MCF 10A (cell line): ENCODE measurements around the gene EXOC6. TPM values are rescaled to one million over a fixed set of nuclear protein-coding genes. Genes with fewer than 3 reads are reported as not detected.

ENCODE experiments used
- BruUV-seq: library from RNA; stranded (reverse); fragments of 400-500 nt; replicated peaks from 2 replicates; lab custom pipeline; 2021; lab: Mats Ljungman, UMichigan
- CTCF ChIA-PET: fragments of 300-600 bp; sonication (Branson Sonifier 250); formaldehyde crosslinking; extraction: SDS; loops from one replicate; lab custom pipeline; 2021; ENCODE audit warnings: antibody characterized with exemption, inconsistent platforms; lab: Yijun Ruan, JAX
- POLR2A ChIA-PET: fragments of 300-600, 350-650 bp; sonication (Branson Sonifier 250); formaldehyde crosslinking; extraction: SDS; loops from one replicate; lab custom pipeline; 2020; ENCODE audit warnings: antibody characterized with exemption, inconsistent platforms; lab: Yijun Ruan, JAX
- DNase-seq: peaks from one replicate; pipeline ENCODE4 v3.0.0-alpha.2; 2018; ENCODE audit not compliant: unreplicated experiment
- H3K27ac Mint-ChIP-seq: one replicate; pipeline ENCODE4 v1.8.0; 2022; ENCODE audit warnings: mild to moderate bottlenecking, low read depth, mixed read lengths; ENCODE audit not compliant: unreplicated experiment
- H3K27me3 Mint-ChIP-seq: one replicate; pipeline ENCODE4 v1.8.0; 2022; ENCODE audit warnings: mixed read lengths; ENCODE audit not compliant: insufficient read depth, unreplicated experiment
- H3K36me3 Mint-ChIP-seq: one replicate; pipeline ENCODE4 v1.8.0; 2022; ENCODE audit warnings: mild to moderate bottlenecking, moderate library complexity, mixed read lengths; ENCODE audit not compliant: insufficient read depth, unreplicated experiment
- H3K4me1 Mint-ChIP-seq: one replicate; pipeline ENCODE4 v1.8.0; 2022; ENCODE audit warnings: mixed read lengths; ENCODE audit not compliant: insufficient read depth, unreplicated experiment
- H3K4me3 Mint-ChIP-seq: one replicate; pipeline ENCODE4 v1.8.0; 2022; ENCODE audit warnings: mild to moderate bottlenecking, moderate library complexity, mixed read lengths; ENCODE audit not compliant: unreplicated experiment
- H3K9me3 Mint-ChIP-seq: one replicate; pipeline ENCODE4 v1.8.0; 2022; ENCODE audit warnings: mixed read lengths; ENCODE audit not compliant: unreplicated experiment
- CTCF ChIP-seq: fragments of 200-600 bp; IDR thresholded peaks from one replicate; pipeline ENCODE4 v1.8.0; 2022; ENCODE audit warnings: antibody characterized with exemption, mild to moderate bottlenecking; ENCODE audit not compliant: unreplicated experiment
- intact Hi-C: fragments of 100-400 bp; cut with micrococcal nuclease; formaldehyde crosslinking; loops from 2 replicates; pipeline ENCODE4 v1.14.1; 2022
- total RNA-seq: library from RNA; stranded (reverse); gene quantifications from 2 replicates; pipeline ENCODE4 v1.2.3, GENCODE V29; 2022

Gene EXOC6
- total RNA-seq, 1 experiment from 2014 or later = 6.6 TPM

DNA sequence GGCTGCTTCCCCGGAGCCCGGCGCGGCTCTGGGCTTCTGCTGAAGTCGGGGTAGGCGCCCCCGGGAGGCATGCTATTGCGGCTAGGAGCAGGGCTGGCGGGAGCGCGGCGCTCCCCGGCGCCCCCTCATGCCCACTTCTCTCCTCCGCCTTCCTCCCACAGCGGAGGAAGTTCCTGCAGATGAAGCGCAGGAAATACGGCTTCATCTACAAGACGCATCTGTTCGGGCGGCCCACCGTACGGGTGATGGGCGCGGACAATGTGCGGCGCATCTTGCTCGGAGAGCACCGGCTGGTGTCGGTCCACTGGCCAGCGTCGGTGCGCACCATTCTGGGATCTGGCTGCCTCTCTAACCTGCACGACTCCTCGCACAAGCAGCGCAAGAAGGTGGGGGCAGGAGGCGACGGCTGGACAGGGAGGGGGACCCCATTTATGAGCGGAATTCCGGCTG lies 225.9 kb downstream of the EXOC6 start:
- BruUV-seq = no TSS peak
- Mint-ChIP-seq H3K27ac (no peak overlapping the region), H3K36me3 (no peaks in the 10 kb centered on the region), H3K4me1 (no peaks in the 10 kb centered on the region), H3K9me3 (no peaks in the 10 kb centered on the region), H3K4me3 (peak overlapping the region; percentile 43), H3K27me3 (peaks cover 56% of the 10 kb centered on the region)
- intact Hi-C loops = no loop called here
- ChIA-PET CTCF (interaction anchor here (0.6 to 1.1 kb wide), 4 partner anchors 68 to 437 kb away, joined by 3 to 4 read pairs (median 4); no protein-coding TSS in a partner anchor), POLR2A (no interaction called here)
- TF ChIP-seq CTCF = no peak
- no peak for DNase-seq

DNA sequence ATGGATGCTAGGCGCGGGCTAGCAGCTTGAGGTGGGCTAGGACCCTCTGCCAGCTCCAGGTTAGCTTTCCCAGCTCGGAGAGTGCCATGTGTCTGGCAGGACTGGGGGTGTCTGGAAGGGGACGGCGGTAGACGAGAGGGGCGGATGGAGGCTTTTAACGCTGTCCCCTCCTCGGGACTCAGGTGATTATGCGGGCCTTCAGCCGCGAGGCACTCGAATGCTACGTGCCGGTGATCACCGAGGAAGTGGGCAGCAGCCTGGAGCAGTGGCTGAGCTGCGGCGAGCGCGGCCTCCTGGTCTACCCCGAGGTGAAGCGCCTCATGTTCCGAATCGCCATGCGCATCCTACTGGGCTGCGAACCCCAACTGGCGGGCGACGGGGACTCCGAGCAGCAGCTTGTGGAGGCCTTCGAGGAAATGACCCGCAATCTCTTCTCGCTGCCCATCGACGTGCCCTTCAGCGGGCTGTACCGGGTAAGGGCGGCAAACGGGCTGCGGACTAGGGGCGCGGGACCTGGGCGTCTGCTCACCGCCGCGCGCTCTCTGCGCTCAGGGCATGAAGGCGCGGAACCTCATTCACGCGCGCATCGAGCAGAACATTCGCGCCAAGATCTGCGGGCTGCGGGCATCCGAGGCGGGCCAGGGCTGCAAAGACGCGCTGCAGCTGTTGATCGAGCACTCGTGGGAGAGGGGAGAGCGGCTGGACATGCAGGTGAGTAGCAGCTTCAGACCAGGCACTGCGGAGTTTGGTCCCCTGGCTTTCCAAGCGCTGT lies 226.5 kb downstream of the EXOC6 start:
- TF ChIP-seq CTCF = no peak
- Mint-ChIP-seq H3K4me3 (peak overlapping the region; percentile 43), H3K27me3 (peaks cover 54% of the 10 kb centered on the region), H3K4me1 (no peaks in the 10 kb centered on the region), H3K9me3 (no peaks in the 10 kb centered on the region), H3K27ac (no peak overlapping the region), H3K36me3 (no peaks in the 10 kb centered on the region)
- BruUV-seq = no TSS peak
- intact Hi-C loops = no loop called here
- ChIA-PET CTCF (interaction anchor here (0.5 to 1.1 kb wide), 5 partner anchors 17 to 401 kb away, joined by 3 to 5 read pairs (median 3); no protein-coding TSS in a partner anchor), POLR2A (no interaction called here)
- DNase-seq = no peak

DNA sequence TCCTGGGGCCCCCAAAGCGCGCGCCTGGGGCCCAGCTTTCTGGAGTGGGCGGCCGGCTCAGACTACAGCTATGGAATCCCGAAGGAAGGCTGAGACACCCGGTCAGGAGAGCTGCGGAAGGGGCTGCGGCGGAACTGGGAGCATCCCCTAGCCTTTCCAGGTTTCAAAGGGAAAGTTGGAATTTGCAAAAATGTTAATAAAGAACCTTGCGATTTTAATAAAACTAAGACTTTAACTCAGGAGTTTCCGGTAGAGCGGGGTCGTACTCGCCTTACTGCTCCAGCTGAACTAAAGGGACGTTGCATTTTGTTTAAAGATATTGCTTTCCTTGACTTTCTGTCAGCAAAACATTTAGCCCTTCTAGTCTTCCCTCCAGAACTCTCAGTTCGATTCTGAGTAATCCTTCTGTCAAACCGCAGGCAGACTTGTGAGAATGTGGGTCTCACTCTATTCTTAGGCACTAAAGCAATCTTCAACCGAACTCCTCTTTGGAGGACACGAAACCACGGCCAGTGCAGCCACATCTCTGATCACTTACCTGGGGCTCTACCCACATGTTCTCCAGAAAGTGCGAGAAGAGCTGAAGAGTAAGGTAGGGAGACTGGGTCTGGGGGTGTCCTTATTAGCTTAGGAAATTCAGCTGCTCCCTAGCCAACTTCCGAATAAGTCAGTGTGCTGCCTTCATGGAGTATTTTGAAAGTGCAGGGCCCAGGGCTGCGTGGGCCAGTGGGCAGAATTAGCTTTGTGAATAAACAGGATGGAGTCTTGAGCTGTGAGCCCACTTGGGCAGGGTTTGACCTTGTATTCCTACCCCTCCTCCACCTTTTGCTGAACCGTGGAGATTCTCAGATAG lies 227.3 kb downstream of the EXOC6 start:
- Mint-ChIP-seq H3K27ac (no peak overlapping the region), H3K4me1 (peaks cover 5% of the 10 kb centered on the region), H3K4me3 (no peak overlapping the region), H3K27me3 (peaks cover 54% of the 10 kb centered on the region), H3K9me3 (no peaks in the 10 kb centered on the region), H3K36me3 (no peaks in the 10 kb centered on the region)
- BruUV-seq = no TSS peak
- TF ChIP-seq CTCF = no peak
- intact Hi-C loops = no loop called here
- DNase-seq = no peak
- POLR2A ChIA-PET = interaction anchor here (0.7 kb wide), 1 partner anchor 95 kb away, joined by 3 read pairs; no protein-coding TSS in a partner anchor
- CTCF ChIA-PET = interaction anchor here (0.5 to 1.7 kb wide), 9 partner anchors 16 to 400 kb away, joined by 3 to 10 read pairs (median 4); no protein-coding TSS in a partner anchor
